Breast epithelium (tissue), 4 donors: Measurements from ENCODE around the gene ROPN1L. TPM values are rescaled to one million over a fixed set of nuclear protein-coding genes. Genes with fewer than 3 reads are reported as not detected.

Experiments used
- DNase-seq, 2 donors: peaks; one replicate each; pipeline ENCODE4 v3.0.0-alpha.2; 2019; ENCODE audit warnings: low spot score in 2 of 2
- H3K27ac ChIP-seq, 2 donors: fragments of 200-600 bp; sonication (generic) in 1 of 2; one replicate each; pipeline ENCODE4 v1.5.1; 2016 to 2019; ENCODE audit warnings: mild to moderate bottlenecking in 1 of 2
- H3K27me3 ChIP-seq, 2 donors: fragments of 200-600 bp; sonication (generic) in 1 of 2; one replicate each; pipeline versions ENCODE4 v1.5.1 to v1.6.0; 2017 to 2019; ENCODE audit warnings: control low read depth in 1 of 2, mild to moderate bottlenecking in 1 of 2
- H3K36me3 ChIP-seq: fragments of 200-600 bp; one replicate; pipeline ENCODE4 v1.5.1; 2019
- H3K4me1 ChIP-seq, 2 donors: fragments of 200-600 bp; sonication (generic); one replicate each; pipeline ENCODE4 v1.5.1; 2016 to 2019; ENCODE audit warnings: control low read depth in 1 of 2
- H3K4me3 ChIP-seq, 3 donors: fragments of 200-600 bp; sonication (generic); 1 replicate in 2 of 3; 2 replicates in 1 of 3; pipeline ENCODE4 v1.5.1; 2016 to 2019; ENCODE audit warnings: mild to moderate bottlenecking in 3 of 3, moderate library complexity in 2 of 3
- H3K9me3 ChIP-seq, 2 donors: fragments of 200-600 bp; sonication (generic) in 1 of 2; one replicate each; pipeline ENCODE4 v1.5.1; 2016 to 2019; ENCODE audit warnings: control low read depth in 1 of 2
- CTCF ChIP-seq, 3 donors: fragments of 450-650 bp; IDR thresholded peaks; one replicate each; pipeline ENCODE4 v1.5.1; 2016 to 2017; ENCODE audit warnings: antibody characterized with exemption in 3 of 3, mild to moderate bottlenecking in 3 of 3, moderate library complexity in 3 of 3
- POLR2A ChIP-seq: fragments of 450-650 bp; IDR thresholded peaks from one replicate; pipeline ENCODE4 v1.6.1; 2016; ENCODE audit warnings: antibody characterized with exemption, mild to moderate bottlenecking, moderate library complexity
- POLR2AphosphoS5 ChIP-seq, 3 donors: sonication (generic); formaldehyde crosslinking; IDR thresholded peaks; one replicate each; pipeline ENCODE4 v1.6.1; 2017; ENCODE audit warnings: antibody characterized with exemption in 3 of 3
- intact Hi-C: fragments of 100-400 bp; cut with DNase I; formaldehyde crosslinking; loops from one replicate; pipeline ENCODE4 v1.15.1; 2023; ENCODE audit warnings: low total_unique reads
- total RNA-seq, 3 donors: library from RNA; depleted of rRNA; stranded (reverse); fragments of >200 nt; gene quantifications; one replicate each; pipeline ENCODE4 v1.1.0, GENCODE V29; 2016

ROPN1L gene
- total RNA-seq, 3 donors from 2014 or later = 0.29 to 2.9 (median 0.48) TPM

GRCh38 chr5:10482791-10483530, 41.3 kb downstream of the ROPN1L start:
- no peak overlapping the region for H3K4me3 ChIP-seq
- no peak for TF ChIP-seq POLR2AphosphoS5 (IDR thresholded peaks at IDR 0.05)
- TF ChIP-seq POLR2A = no peak
- no peak for TF ChIP-seq CTCF (IDR thresholded peaks at IDR 0.05)
- no peak overlapping the region for H3K27ac ChIP-seq
- no peaks in the 10 kb centered on the region for H3K27me3 ChIP-seq
- no peak for DNase-seq
- H3K4me1 ChIP-seq = no peaks in the 10 kb centered on the region
- intact Hi-C loops = no loop called here
- no peaks in the 10 kb centered on the region for H3K36me3 ChIP-seq
- H3K9me3 ChIP-seq = no peaks in the 10 kb centered on the region

DNA sequence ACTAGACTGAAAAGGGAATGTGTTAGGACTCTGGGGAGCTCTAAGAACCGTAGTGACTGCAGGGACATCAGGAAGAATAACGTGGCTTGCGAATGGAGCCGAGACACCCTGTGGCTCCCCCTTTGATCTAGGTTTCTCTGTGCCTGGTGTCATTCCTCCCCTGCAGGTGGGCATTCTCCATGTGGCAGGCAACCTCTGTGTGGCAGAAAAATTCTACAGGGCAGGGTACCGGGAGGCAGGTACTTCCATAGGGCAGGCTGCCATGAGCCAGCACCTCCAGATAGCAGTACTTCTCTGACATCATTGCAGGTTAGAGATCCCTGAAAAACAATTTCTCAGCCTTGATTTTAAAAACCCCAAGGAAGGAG, 43.1 kb downstream of the ROPN1L start:
- H3K27me3 ChIP-seq = no peaks in the 10 kb centered on the region
- H3K4me3 ChIP-seq = no peak overlapping the region
- no peaks in the 10 kb centered on the region for H3K9me3 ChIP-seq
- DNase-seq = no peak
- intact Hi-C loops = no loop called here
- H3K4me1 ChIP-seq = no peaks in the 10 kb centered on the region
- TF ChIP-seq CTCF (IDR thresholded peaks at IDR 0.05) = no peak
- no peak for TF ChIP-seq POLR2A
- TF ChIP-seq POLR2AphosphoS5 (IDR thresholded peaks at IDR 0.05) = no peak
- peak overlapping the region in 1 of 2 donors; percentile 68 for H3K27ac ChIP-seq
- no peaks in the 10 kb centered on the region for H3K36me3 ChIP-seq

- no peak overlapping the region for H3K4me3 ChIP-seq
- no peaks in the 10 kb centered on the region for H3K4me1 ChIP-seq
- H3K27me3 ChIP-seq = no peaks in the 10 kb centered on the region
- intact Hi-C loops = no loop called here
- TF ChIP-seq POLR2AphosphoS5 (IDR thresholded peaks at IDR 0.05) = no peak
- TF ChIP-seq CTCF (IDR thresholded peaks at IDR 0.05) = no peak
- no peak for TF ChIP-seq POLR2A
- no peaks in the 10 kb centered on the region for H3K9me3 ChIP-seq
- no peaks in the 10 kb centered on the region for H3K36me3 ChIP-seq
- DNase-seq = no peak
- H3K27ac ChIP-seq = peak overlapping the region in 1 of 2 donors; percentile 68
Measured at GRCh38 chr5:10485142-10485795, 43.6 kb downstream of the ROPN1L start.

GRCh38 chr5:10485897-10486296, 44.2 kb downstream of the ROPN1L start:
- intact Hi-C loops = no loop called here
- Histone ChIP-seq H3K9me3 (no peaks in the 10 kb centered on the region), H3K27me3 (no peaks in the 10 kb centered on the region), H3K4me3 (no peak overlapping the region), H3K36me3 (no peaks in the 10 kb centered on the region), H3K27ac (peak overlapping the region in 1 of 2 donors; percentile 68), H3K4me1 (no peaks in the 10 kb centered on the region)
- no peak for DNase-seq
- TF ChIP-seq POLR2AphosphoS5 (IDR thresholded peaks at IDR 0.05) = no peak
- no peak for TF ChIP-seq CTCF (IDR thresholded peaks at IDR 0.05)
- TF ChIP-seq POLR2A = no peak
